Erythroblast (primary cell): ENCODE data around the gene FCER2.

ENCODE experiments used
- GATA1 ChIP-seq: IDR thresholded peaks from 2 replicates; pipeline ENCODE4 v1.6.1; 2011; ENCODE audit warnings: low read depth, mild to moderate bottlenecking, control low read depth, low read length, moderate library complexity
- POLR2A ChIP-seq: IDR thresholded peaks from 2 replicates; pipeline ENCODE4 v1.6.1; 2011; ENCODE audit warnings: mild to moderate bottlenecking, low read length

DNA sequence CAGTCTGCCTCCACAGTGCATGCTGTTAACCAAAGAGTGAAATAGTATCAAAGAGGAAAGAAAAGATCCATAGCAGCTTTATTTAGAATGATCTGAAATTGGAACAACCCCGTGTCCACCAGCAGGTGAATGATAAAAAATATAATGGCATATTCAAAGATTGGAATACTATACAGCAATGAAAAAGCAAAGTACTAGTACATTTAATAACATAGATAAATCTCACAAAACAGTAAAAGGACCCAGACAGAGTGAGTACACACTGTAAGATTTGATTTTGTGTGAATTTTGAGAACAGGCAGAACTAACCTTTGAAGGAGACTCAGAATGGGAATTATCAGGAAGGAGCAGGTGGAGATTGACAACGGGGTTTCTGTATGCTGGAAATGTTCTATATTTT, 46.2 kb upstream of the FCER2 start:
- TF ChIP-seq POLR2A (no peak), GATA1 (no peak)
